ENCODE measurements around the gene SLC16A10. TPM values are rescaled to one million over a fixed set of nuclear protein-coding genes. Genes with fewer than 3 reads are reported as not detected.
"Not testable (repeated sequence)": the region's sequence is repeated elsewhere in the genome, so short reads cannot be mapped to it uniquely, and the experiment has no call there.

Gene SLC16A10
- total RNA-seq, 1 donor from 2014 or later, result 11.9 TPM

DNA sequence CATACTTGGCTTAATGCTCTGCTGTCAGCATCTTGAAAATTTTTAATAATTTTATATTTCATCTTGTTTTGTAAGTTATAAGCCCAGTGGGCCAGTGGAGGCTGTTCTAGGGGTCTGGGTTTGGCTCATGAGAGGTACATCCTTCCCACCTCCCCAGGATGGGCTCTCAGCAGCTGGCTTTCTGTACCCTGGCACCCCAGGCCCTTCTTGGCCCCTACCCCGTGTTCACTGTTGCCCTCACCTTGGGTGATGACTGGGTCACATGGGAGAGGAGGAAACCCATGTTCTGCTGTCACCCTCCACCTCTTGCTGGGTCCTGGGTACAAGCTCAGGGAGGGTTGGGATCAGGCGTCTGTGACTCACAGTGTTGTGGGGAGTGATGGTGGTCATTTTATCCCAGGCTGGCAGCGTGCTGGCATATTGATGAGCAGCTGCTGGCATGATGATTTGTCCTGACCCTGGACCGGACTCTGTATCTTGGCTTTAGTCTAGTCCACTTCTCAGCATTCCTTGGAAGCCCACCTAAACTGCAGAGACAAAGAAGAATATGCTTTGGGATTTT, 34.6 kb downstream of the SLC16A10 start:
- ATAC-seq (peak in 1 of 2 donors; percentile 5), DNase-seq (no peak)
- H3K36me3 ChIP-seq, result no peaks in the 10 kb centered on the region
- no peak overlapping the region for H3K4me3 ChIP-seq
- intact Hi-C loops (cut with DNase I), result no loop called here
- H3K9me3 ChIP-seq, result no peaks in the 10 kb centered on the region
- H3K27me3 ChIP-seq (ENCODE audit: low read depth), result no peaks in the 10 kb centered on the region
- H3K27ac ChIP-seq, result no peak overlapping the region
- TF ChIP-seq, protein P1, sequence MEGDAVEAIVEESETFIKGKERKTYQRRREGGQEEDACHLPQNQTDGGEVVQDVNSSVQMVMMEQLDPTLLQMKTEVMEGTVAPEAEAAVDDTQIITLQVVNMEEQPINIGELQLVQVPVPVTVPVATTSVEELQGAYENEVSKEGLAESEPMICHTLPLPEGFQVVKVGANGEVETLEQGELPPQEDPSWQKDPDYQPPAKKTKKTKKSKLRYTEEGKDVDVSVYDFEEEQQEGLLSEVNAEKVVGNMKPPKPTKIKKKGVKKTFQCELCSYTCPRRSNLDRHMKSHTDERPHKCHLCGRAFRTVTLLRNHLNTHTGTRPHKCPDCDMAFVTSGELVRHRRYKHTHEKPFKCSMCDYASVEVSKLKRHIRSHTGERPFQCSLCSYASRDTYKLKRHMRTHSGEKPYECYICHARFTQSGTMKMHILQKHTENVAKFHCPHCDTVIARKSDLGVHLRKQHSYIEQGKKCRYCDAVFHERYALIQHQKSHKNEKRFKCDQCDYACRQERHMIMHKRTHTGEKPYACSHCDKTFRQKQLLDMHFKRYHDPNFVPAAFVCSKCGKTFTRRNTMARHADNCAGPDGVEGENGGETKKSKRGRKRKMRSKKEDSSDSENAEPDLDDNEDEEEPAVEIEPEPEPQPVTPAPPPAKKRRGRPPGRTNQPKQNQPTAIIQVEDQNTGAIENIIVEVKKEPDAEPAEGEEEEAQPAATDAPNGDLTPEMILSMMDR (IDR thresholded peaks at IDR 0.05), result no peak
- H3K4me1 ChIP-seq, result no peaks in the 10 kb centered on the region

DNA sequence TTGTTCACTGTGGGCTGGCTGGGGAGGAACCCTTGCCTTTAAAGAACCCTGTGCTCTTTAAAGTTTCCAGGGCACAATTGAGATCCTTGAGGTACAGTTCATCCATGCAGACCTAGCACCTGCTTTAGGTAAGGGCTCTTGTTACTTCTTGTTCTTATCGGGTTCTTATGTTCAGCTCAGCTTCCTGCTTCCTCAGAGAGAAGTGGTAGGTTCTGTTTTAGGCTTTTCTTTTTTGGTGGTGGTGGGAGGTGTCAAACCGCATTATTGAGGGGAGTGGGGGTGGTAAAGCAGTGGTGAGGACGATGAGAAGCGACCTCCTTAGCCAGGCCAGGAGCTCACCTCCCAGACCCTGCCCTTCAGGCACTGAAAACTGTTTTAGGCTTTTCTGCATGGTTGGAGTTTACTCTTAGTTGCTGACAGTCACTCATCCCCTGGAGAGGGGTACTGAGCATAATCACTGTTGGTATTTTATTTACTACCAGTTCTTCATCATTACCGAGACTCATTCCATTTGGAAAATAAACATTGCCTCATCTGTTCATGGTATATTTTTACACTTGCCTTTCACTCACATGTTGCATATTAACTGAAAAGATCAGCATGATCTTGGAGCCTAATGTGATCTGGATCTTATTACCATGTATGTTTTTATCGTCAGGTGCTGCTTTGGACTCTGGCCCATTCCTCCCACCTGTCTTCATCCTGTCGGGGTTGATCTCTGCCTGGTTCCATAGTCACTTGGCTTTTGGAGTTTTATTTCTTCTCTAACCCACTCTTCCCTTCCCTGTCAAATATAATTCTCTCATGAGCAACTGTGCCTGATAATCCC, 35.4 kb downstream of the SLC16A10 start:
- no peaks in the 10 kb centered on the region for H3K9me3 ChIP-seq
- intact Hi-C loops (cut with DNase I), result no loop called here
- H3K27ac ChIP-seq, result no peak overlapping the region
- peak; percentile 66 to 72 for ATAC-seq
- no peak for DNase-seq
- H3K4me1 ChIP-seq, result no peaks in the 10 kb centered on the region
- no peaks in the 10 kb centered on the region for H3K36me3 ChIP-seq
- no peaks in the 10 kb centered on the region for H3K27me3 ChIP-seq (ENCODE audit: low read depth)
- H3K4me3 ChIP-seq, result no peak overlapping the region
- TF ChIP-seq, protein P1 (IDR thresholded peaks at IDR 0.05), result no peak

DNA sequence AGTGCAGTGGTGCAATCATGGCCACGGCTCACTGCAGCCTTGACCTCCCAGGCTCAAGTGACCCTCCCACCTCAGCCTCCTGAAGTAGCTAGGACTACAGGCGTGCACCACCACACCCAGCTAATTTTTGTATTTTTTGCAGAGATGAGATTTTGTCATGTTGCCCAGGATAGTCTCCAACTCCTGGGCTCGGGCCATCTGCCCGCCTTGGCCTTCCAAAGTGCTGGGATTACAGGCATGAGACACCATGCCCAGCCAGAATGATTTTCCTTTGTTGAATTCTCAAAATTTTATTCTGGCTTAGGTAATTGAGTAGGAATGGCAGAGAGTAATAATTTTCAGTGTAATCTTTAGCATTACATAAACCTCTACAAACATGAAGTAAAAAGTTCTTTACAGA, 37.1 kb downstream of the SLC16A10 start:
- intact Hi-C loops (cut with DNase I), result no loop called here
- Histone ChIP-seq H3K36me3 (no peaks in the 10 kb centered on the region), H3K27me3 (ENCODE audit: low read depth) (no peaks in the 10 kb centered on the region), H3K4me1 (no peaks in the 10 kb centered on the region), H3K4me3 (no peak overlapping the region), H3K9me3 (no peaks in the 10 kb centered on the region), H3K27ac (no peak overlapping the region)
- ATAC-seq, result no peak
- no peak for DNase-seq
- TF ChIP-seq, protein P1 (IDR thresholded peaks at IDR 0.05), result no peak

DNA sequence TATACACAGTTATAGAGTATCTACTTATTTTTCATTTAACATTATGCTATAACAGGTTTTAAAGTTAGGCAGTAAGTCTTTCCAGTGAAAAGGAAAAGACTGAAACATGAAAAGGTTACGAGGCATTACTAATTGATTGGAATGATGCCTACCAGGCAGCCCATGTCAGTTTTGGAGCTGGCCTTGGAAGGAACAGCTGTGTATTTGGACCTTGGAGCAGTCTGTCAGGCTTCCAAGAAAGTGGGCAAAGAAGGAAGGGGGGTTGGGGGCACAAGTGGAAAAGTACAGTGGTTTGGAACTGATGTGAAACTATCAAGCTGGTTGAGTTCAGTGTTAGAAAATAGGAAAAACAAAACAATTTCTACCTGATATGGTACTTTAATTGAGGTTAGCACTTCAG, 41.7 kb downstream of the SLC16A10 start:
- ATAC-seq (peak in 1 of 2 donors; percentile 64), DNase-seq (no peak)
- no peak overlapping the region for H3K4me3 ChIP-seq
- peaks cover 4% of the 10 kb centered on the region for H3K4me1 ChIP-seq
- no peak overlapping the region for H3K27ac ChIP-seq
- no peaks in the 10 kb centered on the region for H3K27me3 ChIP-seq (ENCODE audit: low read depth)
- TF ChIP-seq, protein P1 (IDR thresholded peaks at IDR 0.05), result no peak
- no peaks in the 10 kb centered on the region for H3K9me3 ChIP-seq
- intact Hi-C loops (cut with DNase I), result no loop called here
- no peaks in the 10 kb centered on the region for H3K36me3 ChIP-seq

DNA sequence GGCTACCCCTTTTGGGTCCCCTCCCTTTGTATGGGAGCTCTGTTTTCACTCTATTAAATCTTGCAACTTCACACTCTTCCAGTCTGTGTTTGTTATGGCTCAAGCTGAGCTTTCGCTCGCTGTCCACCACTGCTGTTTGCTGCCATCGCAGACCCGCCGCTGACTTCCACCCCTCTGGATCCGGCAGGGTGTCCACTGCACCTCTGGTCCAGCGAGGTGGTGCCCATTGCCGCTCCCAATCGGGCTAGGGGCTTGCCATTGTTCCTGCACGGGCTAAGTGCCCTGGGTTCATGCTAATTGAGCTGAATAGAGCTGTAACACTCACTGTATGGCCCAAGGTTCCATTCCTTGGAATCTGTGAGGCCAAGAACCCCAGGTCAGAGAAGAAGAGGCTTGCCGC, 43.7 kb downstream of the SLC16A10 start:
- H3K9me3 ChIP-seq; H3K27me3 ChIP-seq (ENCODE audit: low read depth); DNase-seq; H3K36me3 ChIP-seq; intact Hi-C loops (cut with DNase I); H3K4me1 ChIP-seq; H3K4me3 ChIP-seq; ATAC-seq; H3K27ac ChIP-seq: not testable (repeated sequence)

DNA sequence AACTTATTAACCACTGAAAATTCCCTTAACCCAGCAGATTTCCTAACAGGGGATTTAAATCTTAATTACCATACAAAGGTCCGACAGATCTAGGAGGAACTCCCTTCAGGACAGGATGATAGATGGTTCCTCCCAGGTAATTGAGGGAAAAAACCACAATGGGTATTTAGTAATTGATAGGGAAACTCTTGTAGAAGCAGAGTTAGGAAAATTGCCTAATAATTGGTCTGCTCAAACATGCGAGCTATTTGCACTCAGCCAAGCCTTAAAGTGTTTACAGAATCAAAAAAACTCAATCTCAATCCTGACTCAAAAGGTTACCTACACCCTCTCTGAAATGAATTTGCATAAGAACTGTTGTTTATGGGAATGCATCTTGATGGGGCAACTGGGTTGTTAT, 45.4 kb downstream of the SLC16A10 start:
- DNase-seq; H3K36me3 ChIP-seq; H3K4me3 ChIP-seq; H3K9me3 ChIP-seq; H3K4me1 ChIP-seq; intact Hi-C loops (cut with DNase I); H3K27ac ChIP-seq; ATAC-seq; H3K27me3 ChIP-seq (ENCODE audit: low read depth): not testable (repeated sequence)

DNA sequence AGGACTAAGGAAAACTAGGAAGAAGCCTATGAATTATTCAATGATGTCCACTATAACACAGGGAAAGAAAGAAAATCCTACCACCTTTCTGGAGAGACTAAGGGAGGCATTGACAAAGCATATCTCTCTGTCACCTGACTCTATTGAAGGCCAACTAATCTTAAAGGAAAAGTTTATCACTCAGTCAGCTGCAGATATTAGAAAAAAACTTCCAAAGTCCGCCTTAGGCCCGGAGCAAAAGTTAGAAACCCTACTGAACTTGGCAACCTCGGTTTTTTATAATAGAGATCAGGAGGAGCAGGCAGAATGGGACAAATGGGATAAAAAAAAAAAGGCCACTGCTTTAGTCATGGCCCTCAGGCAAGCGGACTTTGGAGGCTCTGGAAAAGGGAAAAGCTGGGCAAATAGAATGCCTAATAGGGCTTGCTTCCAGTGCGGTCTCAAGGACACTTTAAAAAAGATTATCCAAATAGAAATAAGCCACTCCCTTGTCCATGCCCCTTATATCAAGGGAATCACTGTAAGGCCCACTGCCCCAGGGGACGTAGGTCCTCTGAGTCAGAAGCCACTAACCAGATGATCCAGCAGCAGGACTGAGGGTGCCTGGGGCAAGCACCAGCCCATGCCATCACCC, 47.0 kb downstream of the SLC16A10 start:
- H3K9me3 ChIP-seq; H3K27me3 ChIP-seq (ENCODE audit: low read depth); ATAC-seq; intact Hi-C loops (cut with DNase I); H3K27ac ChIP-seq; H3K4me1 ChIP-seq; H3K36me3 ChIP-seq; DNase-seq; H3K4me3 ChIP-seq: not testable (repeated sequence)

DNA sequence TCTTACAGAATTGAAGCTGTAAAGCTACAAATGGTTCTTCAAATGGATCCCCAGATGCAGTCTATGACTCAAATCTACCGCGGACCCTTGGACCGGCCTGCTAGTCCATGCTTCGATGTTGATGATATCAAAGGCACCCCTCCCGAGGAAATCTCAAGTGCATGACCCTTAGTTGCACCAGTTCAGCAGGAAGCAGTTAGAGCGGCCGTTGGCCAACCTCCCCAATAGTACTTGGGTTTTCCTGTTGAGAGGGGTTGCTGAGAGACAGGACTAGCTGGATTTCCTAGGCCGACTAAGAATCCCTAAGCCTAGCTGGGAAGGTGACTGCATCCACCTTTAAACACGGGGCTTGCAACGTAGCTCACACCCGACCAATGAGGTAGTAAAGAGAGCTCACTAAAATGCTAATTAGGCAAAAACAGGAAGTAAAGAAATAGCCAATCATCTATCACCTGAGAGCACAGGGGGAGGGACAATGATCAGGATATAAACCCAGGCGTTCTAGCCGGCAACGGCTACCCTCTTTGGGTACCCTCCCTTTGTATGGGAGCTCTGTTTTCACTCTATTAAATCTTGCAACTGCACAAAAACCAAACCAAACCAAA, 50.3 kb downstream of the SLC16A10 start:
- not testable (repeated sequence) for DNase-seq

More for the DNA sequence above, 50.3 kb downstream of the SLC16A10 start:
- H3K36me3 ChIP-seq; H3K4me3 ChIP-seq; H3K4me1 ChIP-seq; H3K27ac ChIP-seq; H3K27me3 ChIP-seq (ENCODE audit: low read depth); H3K9me3 ChIP-seq; intact Hi-C loops (cut with DNase I): not testable (repeated sequence)
- ATAC-seq, result peak in 1 of 2 donors; percentile 65
